Ishikawa (cell line): ENCODE measurements around the gene SLC35A1.

Source experiments
- CREB1 ChIP-seq: IDR thresholded peaks from 2 replicates; pipeline ENCODE4 v1.6.1; 2012; ENCODE audit warnings: low read depth
- FOXM1 ChIP-seq: IDR thresholded peaks from 2 replicates; pipeline ENCODE4 v1.6.1; 2012; ENCODE audit warnings: low read depth, borderline replicate concordance
- MAX ChIP-seq: IDR thresholded peaks from 2 replicates; pipeline ENCODE4 v1.6.1; 2012
- NFIC ChIP-seq: IDR thresholded peaks from 2 replicates; pipeline ENCODE4 v1.6.1; 2012
- USF1 ChIP-seq: IDR thresholded peaks from 2 replicates; pipeline ENCODE4 v1.6.1; 2012

- TF ChIP-seq FOXM1 (no peak), MAX (no peak), NFIC (no peak), CREB1 (no peak), USF1 (no peak)
Measured at GRCh38 chr6:87541744-87542143, 69.0 kb downstream of the SLC35A1 start.
